ENCODE results near the gene SUZ12.
"Not testable (repeated sequence)": the region's sequence is repeated elsewhere in the genome, so short reads cannot be mapped to it uniquely, and the experiment has no call there.

SUZ12 gene

DNA sequence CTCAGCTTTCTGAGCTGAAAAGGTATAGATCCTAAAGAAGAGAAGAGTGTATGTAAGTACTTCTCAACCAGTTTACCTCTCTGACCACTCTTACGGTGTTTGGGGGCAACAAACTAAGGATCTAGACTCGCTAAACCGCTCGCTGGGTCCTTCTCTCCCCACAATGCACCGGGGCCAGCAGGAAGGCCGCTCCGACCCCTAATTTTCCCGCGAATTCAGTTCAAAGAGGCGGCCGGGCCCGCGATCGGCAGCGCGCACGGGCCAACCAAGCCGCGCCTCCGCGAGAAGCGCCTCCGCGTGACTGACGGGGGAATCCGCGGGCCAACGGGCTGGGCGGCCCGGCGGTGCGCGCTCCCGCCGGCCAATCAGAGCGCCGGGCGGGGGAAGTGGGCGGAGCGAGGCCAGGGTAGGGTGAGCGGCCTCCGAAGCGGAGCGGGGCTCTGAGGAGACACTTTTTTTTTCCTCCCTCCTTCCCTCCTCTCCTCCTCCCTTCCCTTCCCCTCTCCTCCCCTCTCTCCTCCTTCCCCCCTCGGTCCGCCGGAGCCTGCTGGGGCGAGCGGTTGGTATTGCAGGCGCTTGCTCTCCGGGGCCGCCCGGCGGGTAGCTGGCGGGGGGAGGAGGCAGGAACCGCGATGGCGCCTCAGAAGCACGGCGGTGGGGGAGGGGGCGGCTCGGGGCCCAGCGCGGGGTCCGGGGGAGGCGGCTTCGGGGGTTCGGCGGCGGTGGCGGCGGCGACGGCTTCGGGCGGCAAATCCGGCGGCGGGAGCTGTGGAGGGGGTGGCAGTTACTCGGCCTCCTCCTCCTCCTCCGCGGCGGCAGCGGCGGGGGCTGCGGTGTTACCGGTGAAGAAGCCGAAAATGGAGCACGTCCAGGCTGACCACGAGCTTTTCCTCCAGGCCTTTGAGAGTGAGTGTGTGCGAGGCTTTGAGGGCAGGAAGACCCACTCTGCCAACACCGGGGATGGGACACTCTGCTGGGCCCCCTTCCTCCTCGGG, at the start of gene SUZ12:
TSS of gene SUZ12 (plus strand) at position 393 of the 995 bp plus-strand sequence. CDS start at position 633, 240 bp downstream.
- peak; percentile 64 for DNase-seq

DNA sequence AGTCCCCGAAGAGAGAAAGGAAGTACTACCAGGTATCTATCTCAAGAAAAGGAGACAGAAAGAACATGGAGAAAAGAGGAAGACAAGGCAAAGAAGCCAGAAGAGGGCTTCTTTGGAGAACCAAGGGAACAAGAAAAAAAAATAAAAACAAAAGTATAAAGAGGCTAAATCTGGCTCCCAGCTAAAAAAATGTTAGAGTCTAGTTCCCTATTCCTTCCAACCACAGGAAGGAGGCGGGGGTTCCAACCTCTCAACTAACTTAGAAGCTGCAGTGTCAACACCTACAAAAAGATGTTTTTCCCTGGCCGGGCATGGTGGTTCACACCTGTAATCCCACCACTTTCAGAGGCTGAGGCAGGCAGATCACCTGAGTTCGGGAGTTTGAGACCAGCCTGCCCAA, 48.7 kb upstream of the SUZ12 start:
- no peak for DNase-seq

DNA sequence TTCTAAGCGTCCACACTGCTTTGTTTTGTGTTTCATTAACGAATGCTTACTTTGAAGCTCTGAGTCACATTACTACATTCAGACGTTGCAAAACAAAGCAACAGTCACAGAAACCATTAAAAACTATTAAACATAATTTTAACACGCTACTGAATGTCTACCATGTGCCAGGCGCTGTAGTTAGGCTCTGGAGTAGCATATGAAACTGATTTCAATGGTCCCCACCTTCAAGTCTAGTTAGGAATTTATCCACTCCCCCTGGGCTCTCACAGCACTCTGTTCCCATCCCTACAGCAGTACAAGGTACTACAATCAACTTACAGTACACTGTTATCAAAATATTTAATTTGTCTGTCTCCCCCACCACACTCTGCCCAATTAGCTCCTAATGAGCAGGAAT, 35.9 kb upstream of the SUZ12 start:
- no peak for DNase-seq

DNA sequence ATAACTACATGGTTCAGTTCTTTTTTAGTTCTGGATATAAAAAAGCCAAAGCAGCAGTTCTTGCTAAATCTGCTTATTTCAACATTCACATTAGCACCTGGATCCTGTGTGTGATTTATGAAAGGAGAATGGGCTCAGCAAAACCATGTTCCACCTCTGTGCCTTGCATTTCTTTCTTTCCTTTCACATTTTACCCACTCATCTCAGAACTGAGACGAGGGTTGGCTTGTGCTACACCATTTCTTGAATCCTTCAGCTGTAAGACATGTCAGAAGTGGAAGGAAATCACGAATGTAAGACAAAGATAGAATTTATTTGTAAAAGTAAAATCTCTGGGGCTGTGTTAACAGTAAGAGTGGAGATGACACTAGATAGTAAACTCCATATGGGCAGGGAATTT, 34.1 kb upstream of the SUZ12 start:
- no peak for DNase-seq

DNA sequence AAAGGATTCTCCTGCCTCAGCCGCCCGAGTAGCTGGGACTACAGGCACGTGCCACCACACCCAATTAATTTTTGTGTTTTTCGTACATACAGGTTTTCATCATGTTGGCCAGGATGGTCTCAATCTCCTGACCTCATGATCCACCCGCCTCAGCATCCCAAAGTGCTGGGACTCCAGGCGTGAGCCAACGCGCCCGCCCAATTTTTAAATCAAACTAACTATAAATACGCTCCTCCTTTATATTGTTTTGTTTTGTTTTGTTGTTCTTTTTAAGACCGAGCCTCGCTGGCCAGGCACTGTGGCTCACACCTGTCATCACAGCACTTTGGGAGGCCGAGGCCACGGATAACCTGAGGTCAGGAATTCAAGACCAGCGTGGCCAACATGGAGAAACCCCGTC, 33.4 kb upstream of the SUZ12 start:
- DNase-seq = no peak

DNA sequence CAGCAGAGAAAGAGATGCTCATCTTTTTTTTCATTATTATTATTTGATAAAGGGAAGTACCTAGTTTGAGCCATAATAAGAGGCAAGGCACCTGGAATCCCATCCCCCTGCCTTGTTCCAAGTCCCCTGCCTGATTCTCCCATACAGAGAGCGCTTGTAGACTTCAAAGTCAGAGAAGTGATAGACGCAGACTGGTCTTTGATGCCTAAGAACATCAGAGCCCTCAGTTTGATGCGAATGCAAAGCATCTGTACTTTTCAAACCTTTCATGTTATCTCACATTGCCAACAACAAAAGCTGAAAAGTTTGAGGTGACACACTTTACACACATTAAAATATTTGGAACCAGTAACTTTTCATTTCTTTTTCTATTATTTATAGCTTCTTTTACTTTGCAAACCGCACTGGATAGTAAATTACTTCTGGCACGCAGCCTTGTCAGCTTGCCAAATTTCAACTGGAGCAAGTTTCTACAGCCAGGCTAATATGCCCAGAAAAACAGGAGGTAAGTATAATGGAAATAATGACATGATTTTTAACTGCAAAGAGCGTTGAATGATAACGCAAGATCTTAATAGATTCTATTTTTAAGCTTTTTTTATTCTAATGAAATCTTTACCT, 29.4 kb upstream of the SUZ12 start:
- no peak for DNase-seq

DNA sequence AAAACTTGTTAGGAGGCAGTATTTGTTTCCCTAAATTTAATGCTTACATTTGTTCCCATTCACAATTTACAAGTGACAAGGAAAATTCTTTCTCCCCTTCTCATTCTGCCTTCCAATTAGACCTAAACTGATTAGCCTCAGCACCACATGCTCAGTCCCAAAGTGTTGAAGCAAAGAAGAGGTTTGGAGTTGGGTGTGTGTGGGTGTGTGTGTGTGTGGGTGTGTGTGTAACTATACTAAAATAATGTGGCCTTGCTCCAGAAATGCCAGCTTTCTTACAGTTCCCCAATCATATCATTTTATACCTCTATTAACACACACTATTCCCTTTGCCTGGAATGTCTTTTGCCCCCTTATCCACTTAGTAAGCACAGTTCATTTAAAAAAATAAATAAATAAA, 28.4 kb upstream of the SUZ12 start:
- no peak for DNase-seq

DNA sequence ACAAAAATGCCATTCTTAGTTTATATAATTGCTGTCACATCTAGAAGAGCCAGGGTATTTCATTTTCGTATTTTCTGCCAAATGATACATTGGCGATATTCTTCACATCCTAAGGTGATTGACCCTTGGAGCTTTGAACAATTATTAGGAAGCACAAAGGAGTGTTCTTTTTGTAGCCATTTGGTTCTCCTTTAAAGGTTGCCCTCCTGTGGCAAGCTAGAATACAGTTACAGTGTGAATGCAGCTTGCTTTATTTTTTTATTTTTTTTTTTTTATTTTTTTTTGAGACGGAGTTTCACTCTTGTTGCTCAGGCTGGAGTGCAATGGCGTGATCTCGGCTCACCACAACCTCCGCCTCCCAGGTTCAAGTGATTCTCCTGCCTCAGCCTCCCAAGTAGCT, 24.1 kb upstream of the SUZ12 start:
- not testable (repeated sequence) for DNase-seq

DNA sequence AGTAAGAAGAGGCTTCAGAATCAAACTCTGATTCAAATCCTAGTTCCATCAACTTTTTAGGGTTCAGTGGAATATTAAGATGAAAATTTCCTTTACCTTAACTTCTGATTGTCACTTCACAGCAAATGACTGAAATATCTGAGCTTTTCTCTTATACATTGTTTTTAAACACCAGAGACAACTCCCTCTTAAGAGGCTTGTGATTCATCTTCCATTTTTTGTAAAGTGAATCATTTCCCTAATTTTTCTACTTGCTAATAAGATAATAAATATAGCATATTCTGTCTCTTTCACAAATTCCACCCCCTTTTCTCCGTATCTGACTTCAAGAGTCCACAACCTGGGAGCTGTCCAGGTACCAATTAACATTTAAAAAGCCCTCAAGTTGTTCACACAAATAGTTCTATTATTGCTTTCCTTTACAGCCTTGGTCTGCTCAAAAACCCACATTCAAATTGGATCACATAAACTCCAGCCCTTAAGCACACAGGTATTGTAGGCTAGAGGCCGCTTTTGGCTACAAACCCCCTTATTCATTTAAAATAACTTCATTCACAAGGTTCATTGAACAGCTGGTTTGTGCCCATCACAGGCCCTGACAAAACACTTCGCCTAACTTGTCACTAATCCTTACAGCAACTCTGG, 21.2 kb upstream of the SUZ12 start:
- no peak for DNase-seq

DNA sequence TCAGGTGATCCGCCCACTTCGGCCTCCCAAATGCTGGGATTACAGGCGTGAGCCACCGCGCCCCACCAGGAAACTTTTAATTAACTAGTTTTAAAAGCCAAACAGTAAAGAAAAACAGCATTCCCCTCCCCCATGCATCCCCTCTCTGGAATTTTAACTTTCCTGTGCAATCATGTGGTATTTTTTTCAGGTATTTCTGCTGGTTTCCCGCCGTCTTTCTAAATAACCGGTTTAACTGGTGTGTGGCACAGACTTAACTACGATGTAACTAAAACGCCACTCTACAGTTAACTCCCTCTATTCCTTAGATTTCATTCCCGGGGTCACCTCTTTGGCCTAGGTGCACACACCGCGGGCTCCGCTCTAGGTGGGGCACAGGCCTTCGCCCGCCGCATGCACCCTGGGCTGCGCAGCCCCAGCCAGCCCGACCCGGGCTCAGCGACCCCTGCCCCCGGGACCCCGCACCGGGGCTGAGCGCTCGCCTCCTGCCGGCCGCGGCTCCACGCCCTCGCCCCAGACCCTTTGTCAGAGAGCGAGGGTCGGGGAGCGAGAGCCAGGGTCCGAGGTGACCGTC, 20.2 kb upstream of the SUZ12 start:
- DNase-seq = no peak

DNA sequence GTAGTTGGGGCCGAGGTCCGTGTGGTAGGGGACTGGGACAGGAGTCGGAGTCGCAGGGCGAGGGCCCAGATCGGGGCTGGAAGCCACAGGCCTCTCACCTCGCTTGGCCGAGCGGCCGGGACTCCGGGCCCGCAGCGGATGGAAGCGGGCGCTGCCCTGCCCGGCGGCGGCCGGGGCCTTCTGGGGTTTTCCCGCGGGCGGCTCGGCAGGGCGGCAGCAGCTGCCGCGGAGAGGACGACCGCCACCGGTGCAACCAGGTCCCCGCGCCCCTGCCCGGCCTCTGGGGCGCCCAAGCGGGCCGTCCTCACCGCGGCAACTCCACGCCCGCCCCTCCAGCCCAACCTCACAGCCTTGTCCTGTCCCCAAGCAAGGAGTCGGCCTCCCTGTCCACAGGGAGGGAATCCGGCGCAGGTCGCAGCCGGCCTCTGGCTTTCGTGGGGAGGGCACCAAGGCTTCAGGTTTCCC, 19.7 kb upstream of the SUZ12 start:
- DNase-seq = no peak

DNA sequence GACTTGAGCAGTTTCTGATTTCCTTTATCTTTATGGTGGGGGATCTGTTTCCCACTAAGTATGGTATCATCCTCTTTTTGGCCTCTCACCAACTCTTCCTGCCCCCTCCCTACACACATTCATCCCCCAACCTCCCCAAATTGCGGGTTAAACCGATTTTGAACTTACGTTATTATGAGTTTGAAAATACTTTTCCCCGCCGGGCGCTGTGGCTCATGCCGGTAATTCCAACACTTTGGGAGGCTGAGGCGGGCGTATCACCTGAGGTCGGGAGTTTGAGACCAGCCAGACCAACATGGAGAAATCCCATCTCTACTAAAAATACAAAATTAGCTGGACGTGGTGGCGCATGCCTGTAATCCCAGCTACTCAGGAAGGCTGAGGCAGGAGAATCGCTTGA, 19.1 kb upstream of the SUZ12 start:
- not testable (repeated sequence) for DNase-seq

DNA sequence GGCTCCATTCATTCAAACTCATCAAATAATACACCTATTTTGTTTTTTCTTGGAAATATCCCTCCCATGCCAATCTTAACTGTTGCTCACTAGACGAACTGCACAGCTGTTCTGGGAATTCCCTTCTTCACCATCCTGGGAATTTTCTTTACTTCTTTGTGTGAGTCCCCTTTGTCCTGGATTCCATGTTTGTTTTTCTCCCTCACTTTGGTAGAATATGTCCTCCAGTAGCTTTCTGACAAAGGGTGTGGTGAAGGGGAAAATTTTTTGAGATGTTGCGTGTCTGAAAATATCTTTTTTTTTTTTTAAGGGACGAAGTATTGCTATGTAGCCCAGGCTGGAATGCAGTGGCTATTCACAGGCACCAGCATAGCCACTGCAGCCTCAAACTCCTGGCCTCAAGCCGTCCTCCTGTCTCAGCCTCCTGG, 18.1 kb upstream of the SUZ12 start:
- DNase-seq = no peak

DNA sequence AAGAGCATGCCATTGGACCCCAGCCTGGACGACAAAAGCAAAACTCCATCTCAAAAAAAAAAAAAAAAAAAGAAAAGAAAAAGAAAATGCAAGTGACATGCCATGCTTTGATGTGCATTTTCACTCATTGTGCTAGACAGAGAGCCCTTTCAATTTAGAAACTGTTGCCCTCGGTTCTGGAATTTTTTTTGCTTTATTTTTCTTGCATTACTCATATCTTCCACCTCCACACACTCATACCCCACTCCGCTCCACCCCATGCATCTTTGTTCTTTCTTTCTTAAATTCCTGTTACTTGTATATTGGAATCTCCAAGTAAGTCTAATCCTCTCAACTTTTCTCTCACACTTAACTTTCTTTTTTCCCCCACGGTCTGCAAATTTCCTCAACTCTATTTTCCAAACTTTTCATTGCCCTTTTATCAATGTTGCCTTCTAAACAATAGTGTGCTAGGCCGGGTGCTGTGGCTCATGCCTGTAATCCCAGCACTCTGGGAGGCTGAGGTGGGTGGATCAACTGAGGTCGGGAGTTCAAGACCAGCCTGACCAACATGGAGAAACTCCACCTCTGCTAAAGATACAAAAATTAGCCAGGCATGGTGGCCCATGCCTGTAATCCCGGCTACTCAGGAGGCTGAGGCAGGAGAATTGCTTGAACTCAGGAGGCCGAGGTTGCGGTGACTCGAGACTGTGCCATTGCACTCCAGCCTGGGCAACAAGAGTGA, 16.8 kb upstream of the SUZ12 start:
- no peak for DNase-seq

DNA sequence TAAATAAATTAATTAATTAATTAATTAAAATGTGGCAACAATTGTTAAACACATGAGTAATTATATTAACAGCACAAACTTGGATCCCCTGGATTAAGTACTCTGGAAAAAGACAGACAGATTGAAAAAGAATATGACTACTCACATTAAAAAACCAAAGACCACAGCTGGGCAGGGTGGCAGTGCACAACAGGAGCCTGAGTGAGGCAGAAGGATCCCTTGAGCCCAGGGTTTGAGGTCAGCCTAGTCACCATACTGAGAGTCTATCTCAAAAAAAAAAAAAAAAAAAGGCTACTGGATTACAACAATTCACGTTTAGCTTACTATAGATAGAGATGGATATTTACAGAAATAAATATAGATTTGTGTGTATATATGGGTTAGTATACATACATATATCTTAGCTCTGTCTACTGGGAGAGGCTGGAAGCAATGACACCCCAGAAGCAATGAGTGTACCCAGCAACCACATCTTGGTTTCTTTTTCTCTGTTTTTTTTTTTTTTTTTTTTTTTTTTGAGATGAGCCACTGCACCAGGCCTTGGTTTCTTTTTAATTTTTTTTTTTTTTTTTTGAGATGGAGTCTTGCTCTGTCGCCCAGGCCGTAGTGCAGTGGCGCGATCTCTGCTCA, 10.6 kb upstream of the SUZ12 start:
- no peak for DNase-seq

DNA sequence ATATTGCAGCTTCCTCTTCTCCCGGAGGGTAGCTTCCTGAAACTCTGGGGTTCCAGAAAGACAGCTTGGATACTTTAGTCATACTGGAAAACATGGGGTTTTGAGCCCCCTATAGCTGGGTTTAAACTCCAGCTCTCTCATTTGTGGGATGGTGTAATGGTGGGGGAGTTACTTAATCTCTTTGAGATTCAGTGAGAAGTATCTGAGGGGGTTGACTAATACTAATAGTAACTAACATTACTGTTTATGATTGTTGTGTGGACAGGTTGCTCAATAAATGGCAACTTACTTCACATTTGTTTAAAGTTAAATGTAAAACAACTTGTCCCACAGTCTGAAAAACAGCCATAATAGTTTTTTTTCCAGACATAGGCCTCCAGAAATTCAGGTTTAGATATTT, 5.1 kb upstream of the SUZ12 start:
- DNase-seq = no peak

DNA sequence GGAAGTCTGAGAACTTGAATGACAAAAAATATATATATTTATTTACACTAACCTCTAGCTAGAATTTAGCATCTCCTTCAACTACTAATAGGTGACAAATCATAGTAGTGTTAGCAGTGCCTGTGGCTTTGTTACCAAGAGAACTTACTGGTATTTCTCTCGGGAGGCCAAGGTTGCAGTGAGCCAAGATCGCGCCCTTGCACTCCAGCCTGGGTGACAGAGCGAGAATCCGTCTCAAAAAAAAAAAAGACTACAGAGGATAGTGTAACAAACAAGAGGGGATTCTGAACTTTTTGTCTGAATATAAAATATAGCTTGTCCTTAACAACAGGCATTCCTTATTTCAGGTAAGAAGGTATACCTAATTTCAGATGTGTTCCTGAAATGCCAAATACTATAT, 1.3 kb upstream of the SUZ12 start:
- no peak for DNase-seq

DNA sequence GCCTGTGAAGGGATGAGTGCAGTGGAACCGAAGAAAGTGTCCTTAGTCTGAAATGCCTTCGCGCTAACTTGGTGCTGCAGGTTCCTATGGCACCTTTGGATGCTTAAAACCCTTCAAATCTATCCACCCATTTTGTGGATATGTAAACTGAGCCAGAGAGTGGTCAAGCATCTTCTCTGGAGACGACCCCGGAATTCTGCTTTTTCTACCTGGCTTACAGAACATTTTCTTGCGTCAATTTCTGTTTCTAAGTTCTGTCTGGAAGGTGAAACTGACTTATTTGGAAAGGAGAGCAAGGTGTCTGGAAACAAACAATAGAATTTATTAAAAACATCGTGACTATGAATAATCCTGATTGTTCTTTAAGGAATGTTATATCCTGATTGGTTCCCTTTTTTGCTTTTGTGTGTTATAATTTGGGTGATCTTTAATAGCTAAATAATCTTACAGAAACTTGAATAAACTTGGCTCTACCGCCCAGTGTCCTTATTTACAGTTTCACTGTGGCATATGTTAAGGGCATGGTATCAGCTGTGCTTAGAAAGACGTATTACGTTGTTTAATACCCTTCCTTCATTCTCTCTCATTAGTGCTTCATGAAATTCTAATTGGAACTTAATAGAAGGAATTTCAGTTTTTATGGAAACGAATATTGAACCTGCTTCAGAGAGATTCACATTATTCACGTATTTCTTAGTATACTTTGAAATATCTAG, 1.3 kb downstream of the SUZ12 start:
- DNase-seq = not testable (repeated sequence)

DNA sequence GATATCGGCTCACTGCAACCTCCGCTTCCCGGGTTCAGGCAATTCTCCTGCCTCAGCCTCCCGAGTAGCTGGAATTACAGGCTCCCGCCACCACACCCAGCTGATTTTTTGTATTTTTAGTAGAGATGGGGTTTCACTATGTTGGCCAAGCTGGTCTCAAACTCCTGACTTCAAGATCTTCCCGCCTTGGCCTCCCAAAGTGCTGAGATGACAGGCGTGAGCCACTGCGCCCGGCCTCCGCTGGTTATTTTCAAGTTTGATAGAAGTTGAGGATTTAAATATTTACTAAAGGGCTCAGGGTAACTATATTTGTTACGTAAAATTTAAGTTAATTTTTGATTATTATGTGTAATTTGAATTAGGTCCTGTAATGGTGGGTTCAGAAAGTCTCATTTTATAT, 5.1 kb downstream of the SUZ12 start:
- DNase-seq = not testable (repeated sequence)

DNA sequence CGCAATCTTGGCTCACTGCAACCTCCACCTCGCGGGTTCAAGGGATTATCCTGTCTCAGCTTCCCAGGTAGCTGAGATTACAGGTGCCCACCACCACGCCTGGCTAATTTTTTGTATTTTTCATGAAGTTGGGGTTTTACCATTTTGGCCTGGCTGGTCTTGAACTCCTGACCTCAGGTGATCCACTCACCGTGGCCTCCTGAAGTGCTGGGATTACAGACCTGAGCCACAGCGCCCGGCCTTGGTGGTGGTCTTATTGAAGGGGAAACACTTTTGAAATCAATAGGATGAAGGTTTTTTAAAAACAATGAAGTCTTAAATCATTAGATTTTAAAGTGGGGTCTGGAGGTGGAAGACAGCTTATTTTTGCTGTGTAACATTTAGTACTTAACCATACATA, 5.6 kb downstream of the SUZ12 start:
- DNase-seq = not testable (repeated sequence)

DNA sequence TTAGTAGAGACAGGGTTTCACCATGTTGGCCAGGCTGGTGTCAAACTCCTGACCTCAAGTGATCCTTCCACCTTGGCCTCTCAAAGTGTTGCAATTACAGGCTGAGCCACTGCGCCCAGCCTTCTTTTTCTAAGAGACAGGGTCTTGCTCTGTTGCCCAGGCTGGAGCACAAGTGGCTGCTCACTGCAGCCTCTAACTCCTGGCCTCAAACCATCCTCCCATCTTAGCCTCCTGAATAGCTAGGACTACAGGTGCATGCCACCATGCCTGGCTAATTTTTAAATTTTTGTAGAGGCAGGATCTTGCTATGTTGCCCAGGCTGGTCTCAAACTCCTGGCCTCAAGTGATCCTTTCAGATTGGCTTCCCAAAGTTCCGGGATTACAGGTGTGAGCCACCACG, 15.1 kb downstream of the SUZ12 start:
- not testable (repeated sequence) for DNase-seq
